Transverse colon (tissue), 3 donors: Measurements from ENCODE around the gene COG2.

Source experiments
- CTCF ChIP-seq, 5 experiments: fragments of 200-600 bp in 3 of 5; fragments of 450-650 bp in 2 of 5; sonication (generic) in 3 of 5; IDR thresholded peaks; 1 replicate in 2 of 5; 2 replicates in 3 of 5; pipeline ENCODE4 v1.5.1; 2016 to 2017; ENCODE audit warnings: antibody characterized with exemption in 5 of 5, inconsistent platforms in 3 of 5, mild to moderate bottlenecking in 2 of 5, moderate library complexity in 1 of 5
- EP300 ChIP-seq: sonication (generic); formaldehyde crosslinking; IDR thresholded peaks from one replicate; pipeline ENCODE4 v1.6.1; 2017; ENCODE audit warnings: antibody characterized with exemption, low read depth

GRCh38 chr1:230642263-230642959 is at the start of gene COG2:
- TF ChIP-seq EP300 (no peak), CTCF (IDR thresholded peaks at IDR 0.05) (peak; percentile 95 to 100 (median 100))
